ENCODE measurements around the gene HMG20A.

Gene HMG20A

DNA sequence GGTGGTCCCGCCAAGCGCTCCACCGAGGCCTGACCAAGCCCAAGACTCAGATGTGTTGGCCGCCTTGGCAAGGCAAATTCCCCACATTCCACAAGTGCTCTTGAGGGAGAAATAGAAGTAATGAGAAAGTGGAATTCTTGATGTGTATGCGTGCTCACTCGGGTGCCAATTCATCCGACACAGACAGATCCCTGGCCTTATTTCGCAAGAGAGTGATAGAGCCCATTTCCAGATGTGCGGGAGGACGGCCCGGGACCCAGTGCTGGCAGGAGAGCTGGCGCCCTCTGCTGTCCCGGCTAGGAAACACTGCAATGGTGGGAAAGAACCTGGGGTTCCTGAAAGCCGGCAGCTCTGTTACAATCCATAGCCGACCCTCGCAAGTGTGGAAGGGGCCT is 76.0 kb downstream of the HMG20A start:
- peak overlapping the region; percentile 52 for H3K4me3 ChIP-seq (ENCODE audit: low read length)
- no peaks in the 10 kb centered on the region for H3K36me3 ChIP-seq (ENCODE audit: insufficient read depth, low read length)
- H3K27me3 ChIP-seq (ENCODE audit: control insufficient read depth, insufficient read depth, low read length), result no peaks in the 10 kb centered on the region
- H3K9me3 ChIP-seq (replicated peaks; ENCODE audit: low read length), result no peaks in the 10 kb centered on the region
- H3K4me1 ChIP-seq (ENCODE audit: control insufficient read depth, insufficient read depth, low read length), result peaks cover 34% of the 10 kb centered on the region
- H3K9ac ChIP-seq (ENCODE audit: low read depth, low read length), result peak overlapping the region; percentile 68
- peak overlapping the region; percentile 78 for H3K4me2 ChIP-seq (ENCODE audit: low read length)

GRCh38 chr15:77497110-77497737 is 76.5 kb downstream of the HMG20A start:
- H3K36me3 ChIP-seq (ENCODE audit: insufficient read depth, low read length), result no peaks in the 10 kb centered on the region
- H3K27me3 ChIP-seq (ENCODE audit: control insufficient read depth, insufficient read depth, low read length), result no peaks in the 10 kb centered on the region
- peaks cover 34% of the 10 kb centered on the region for H3K4me1 ChIP-seq (ENCODE audit: control insufficient read depth, insufficient read depth, low read length)
- peak overlapping the region; percentile 68 for H3K9ac ChIP-seq (ENCODE audit: low read depth, low read length)
- peak overlapping the region; percentile 52 for H3K4me3 ChIP-seq (ENCODE audit: low read length)
- peak overlapping the region; percentile 78 for H3K4me2 ChIP-seq (ENCODE audit: low read length)
- H3K9me3 ChIP-seq (replicated peaks; ENCODE audit: low read length), result no peaks in the 10 kb centered on the region

DNA sequence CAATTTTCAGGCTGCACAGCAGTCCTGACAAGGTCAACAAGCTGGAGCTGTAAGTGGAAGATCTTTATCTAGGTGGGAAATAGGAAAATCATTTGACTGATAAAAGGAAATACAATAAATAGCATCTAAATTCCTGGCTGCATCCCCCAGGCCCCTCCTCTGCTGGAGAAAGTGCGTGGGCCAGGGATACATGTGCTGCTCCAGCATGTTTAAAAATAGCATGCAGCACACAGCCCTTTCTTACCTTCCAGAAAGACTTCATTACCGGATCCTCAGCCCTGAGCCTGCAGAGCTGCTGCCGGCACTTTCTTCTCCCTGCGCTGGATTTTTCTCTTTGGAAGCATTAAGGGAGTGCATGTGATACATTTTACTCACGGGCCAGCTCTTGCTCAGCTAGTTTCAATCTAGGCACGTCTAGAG is 77.3 kb downstream of the HMG20A start:
- H3K4me3 ChIP-seq (ENCODE audit: low read length), result no peak overlapping the region
- no peak overlapping the region for H3K9ac ChIP-seq (ENCODE audit: low read depth, low read length)
- peaks cover 34% of the 10 kb centered on the region for H3K4me1 ChIP-seq (ENCODE audit: control insufficient read depth, insufficient read depth, low read length)
- H3K36me3 ChIP-seq (ENCODE audit: insufficient read depth, low read length), result no peaks in the 10 kb centered on the region
- H3K4me2 ChIP-seq (ENCODE audit: low read length), result peak overlapping the region; percentile 18
- H3K27me3 ChIP-seq (ENCODE audit: control insufficient read depth, insufficient read depth, low read length), result no peaks in the 10 kb centered on the region
- no peaks in the 10 kb centered on the region for H3K9me3 ChIP-seq (replicated peaks; ENCODE audit: low read length)

GRCh38 chr15:77499087-77499760 is 78.5 kb downstream of the HMG20A start:
- no peak overlapping the region for H3K9ac ChIP-seq (ENCODE audit: low read depth, low read length)
- H3K4me1 ChIP-seq (ENCODE audit: control insufficient read depth, insufficient read depth, low read length), result peaks cover 28% of the 10 kb centered on the region
- no peaks in the 10 kb centered on the region for H3K9me3 ChIP-seq (replicated peaks; ENCODE audit: low read length)
- no peaks in the 10 kb centered on the region for H3K27me3 ChIP-seq (ENCODE audit: control insufficient read depth, insufficient read depth, low read length)
- H3K4me3 ChIP-seq (ENCODE audit: low read length), result no peak overlapping the region
- no peaks in the 10 kb centered on the region for H3K36me3 ChIP-seq (ENCODE audit: insufficient read depth, low read length)
- H3K4me2 ChIP-seq (ENCODE audit: low read length), result no peak overlapping the region

DNA sequence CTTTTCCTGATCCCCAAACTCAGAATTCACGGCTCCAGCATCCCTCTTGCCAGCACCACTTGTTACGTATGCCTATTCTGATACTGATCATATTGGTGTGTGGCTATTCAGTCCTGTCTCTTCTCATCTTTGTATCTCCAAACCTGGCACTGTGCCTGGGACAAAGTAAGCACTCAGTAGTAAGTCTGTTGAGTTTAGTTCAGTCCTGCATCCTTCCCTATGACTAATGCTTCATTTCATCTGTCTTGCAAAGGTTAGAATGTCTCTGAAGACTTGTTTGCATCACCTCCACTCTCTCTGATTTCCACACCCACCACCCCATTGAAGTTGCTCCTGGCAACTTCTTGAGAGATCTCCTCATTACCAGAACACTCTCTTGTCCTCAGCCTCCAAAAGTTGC is 80.3 kb downstream of the HMG20A start:
- Histone ChIP-seq H3K36me3 (ENCODE audit: insufficient read depth, low read length) (no peaks in the 10 kb centered on the region), H3K4me1 (ENCODE audit: control insufficient read depth, insufficient read depth, low read length) (peaks cover 23% of the 10 kb centered on the region), H3K27me3 (ENCODE audit: control insufficient read depth, insufficient read depth, low read length) (no peaks in the 10 kb centered on the region), H3K9ac (ENCODE audit: low read depth, low read length) (no peak overlapping the region), H3K4me3 (ENCODE audit: low read length) (no peak overlapping the region), H3K9me3 (replicated peaks; ENCODE audit: low read length) (no peaks in the 10 kb centered on the region), H3K4me2 (ENCODE audit: low read length) (no peak overlapping the region)

DNA sequence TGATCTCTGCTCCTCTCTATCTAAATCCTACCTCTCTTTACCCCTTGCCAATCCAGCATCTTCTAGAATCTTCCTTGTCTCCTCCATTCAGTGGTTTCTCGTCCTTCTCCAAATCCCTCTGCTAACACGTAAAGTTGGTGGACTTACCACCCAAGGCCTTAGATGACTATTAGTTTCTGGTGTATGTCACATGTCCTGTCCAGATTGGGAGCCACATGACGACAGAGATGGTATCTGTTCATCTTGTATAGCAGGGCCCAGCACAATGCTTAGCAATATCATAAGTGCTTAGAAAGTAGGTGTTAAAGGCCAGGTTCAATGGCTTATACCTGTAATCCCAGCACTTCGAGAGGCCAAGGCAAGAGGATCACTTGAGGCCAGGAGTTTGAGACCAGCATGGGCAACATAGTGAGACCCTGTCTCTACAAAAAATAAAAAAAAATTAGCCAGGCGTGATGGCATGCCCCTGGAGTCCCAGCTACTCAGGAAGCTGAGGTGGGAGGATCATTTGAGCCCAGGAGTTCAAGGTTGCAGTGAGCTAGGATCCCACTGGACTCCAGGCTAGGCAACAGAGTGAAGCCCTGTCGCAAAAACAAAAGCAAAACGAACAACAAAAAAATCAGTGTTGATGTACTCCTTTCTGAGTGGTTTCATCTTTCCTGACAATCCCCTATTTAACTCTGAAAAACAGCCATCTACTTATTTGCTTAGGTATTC is 81.8 kb downstream of the HMG20A start:
- H3K9me3 ChIP-seq (replicated peaks; ENCODE audit: low read length), result no peaks in the 10 kb centered on the region
- no peaks in the 10 kb centered on the region for H3K36me3 ChIP-seq (ENCODE audit: insufficient read depth, low read length)
- no peaks in the 10 kb centered on the region for H3K27me3 ChIP-seq (ENCODE audit: control insufficient read depth, insufficient read depth, low read length)
- H3K4me2 ChIP-seq (ENCODE audit: low read length), result no peak overlapping the region
- H3K4me1 ChIP-seq (ENCODE audit: control insufficient read depth, insufficient read depth, low read length), result peaks cover 24% of the 10 kb centered on the region
- H3K9ac ChIP-seq (ENCODE audit: low read depth, low read length), result no peak overlapping the region
- no peak overlapping the region for H3K4me3 ChIP-seq (ENCODE audit: low read length)

DNA sequence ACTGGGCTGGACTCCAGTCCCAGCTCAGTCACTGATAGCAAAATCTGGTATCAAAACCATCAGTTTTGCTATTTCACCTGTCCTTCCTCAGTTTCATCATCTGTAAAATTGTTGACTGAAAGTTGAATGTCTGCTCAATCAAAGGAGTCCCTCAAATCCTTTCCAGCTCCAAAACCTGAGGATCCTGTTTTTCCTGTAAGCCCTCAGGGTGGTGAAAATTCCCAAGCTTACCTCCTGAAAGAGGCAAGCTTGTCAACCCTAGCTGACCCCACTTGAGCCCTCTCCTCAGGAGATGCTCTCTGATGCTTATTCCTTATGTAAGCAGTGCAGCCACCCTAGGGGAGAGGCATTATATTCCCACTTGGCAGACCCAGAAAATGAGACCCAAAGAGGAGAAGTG is 82.6 kb downstream of the HMG20A start:
- Histone ChIP-seq H3K9me3 (replicated peaks; ENCODE audit: low read length) (no peaks in the 10 kb centered on the region), H3K27me3 (ENCODE audit: control insufficient read depth, insufficient read depth, low read length) (no peaks in the 10 kb centered on the region)

DNA sequence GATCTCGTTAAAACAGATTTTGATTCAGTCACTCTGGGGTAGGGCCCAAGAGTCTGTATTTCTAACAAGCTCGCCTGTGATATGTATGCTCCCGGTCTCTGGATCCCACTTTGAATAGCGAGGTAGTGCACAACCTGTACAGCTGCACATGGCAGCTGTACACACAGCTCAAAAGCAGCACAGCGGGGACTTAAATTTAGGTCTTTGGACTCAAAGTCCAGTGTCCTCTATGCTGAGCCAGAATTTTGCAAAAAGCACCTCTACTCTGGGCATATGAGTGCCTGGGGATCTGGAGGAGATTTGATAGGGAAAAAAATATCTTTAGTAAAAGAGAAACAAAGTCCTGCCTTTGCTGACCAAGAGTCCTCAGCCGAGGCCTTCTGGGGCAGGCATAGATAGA is 83.1 kb downstream of the HMG20A start:
- H3K4me2 ChIP-seq (ENCODE audit: low read length), result no peak overlapping the region
- H3K9ac ChIP-seq (ENCODE audit: low read depth, low read length), result no peak overlapping the region
- no peaks in the 10 kb centered on the region for H3K27me3 ChIP-seq (ENCODE audit: control insufficient read depth, insufficient read depth, low read length)
- no peak overlapping the region for H3K4me3 ChIP-seq (ENCODE audit: low read length)
- H3K9me3 ChIP-seq (replicated peaks; ENCODE audit: low read length), result no peaks in the 10 kb centered on the region
- H3K36me3 ChIP-seq (ENCODE audit: insufficient read depth, low read length), result no peaks in the 10 kb centered on the region
- H3K4me1 ChIP-seq (ENCODE audit: control insufficient read depth, insufficient read depth, low read length), result peaks cover 28% of the 10 kb centered on the region

More for the DNA sequence above, 82.6 kb downstream of the HMG20A start:
- no peak overlapping the region for H3K4me3 ChIP-seq (ENCODE audit: low read length)
- no peak overlapping the region for H3K9ac ChIP-seq (ENCODE audit: low read depth, low read length)
- no peaks in the 10 kb centered on the region for H3K36me3 ChIP-seq (ENCODE audit: insufficient read depth, low read length)
- H3K4me1 ChIP-seq (ENCODE audit: control insufficient read depth, insufficient read depth, low read length), result peaks cover 24% of the 10 kb centered on the region
- no peak overlapping the region for H3K4me2 ChIP-seq (ENCODE audit: low read length)

DNA sequence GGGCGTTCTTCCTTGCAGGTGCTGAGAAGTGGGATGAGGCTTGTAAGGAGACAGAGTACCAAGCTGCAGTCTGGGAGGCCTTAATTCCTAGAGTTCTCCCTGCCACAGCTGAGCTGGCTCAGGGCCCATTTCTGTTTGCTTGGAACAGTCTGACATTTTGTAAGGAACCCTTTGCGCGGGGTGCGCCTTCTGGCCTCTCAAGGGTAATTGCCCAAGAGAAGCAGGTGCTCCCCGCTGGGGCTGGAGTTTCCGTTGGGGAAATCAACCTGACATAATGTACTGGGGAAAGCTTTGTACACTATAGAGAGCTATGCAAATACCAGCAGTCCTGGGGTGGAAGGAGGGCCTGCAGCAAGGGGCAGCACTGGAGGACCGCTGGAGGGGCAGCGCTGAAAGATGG is 83.6 kb downstream of the HMG20A start:
- H3K36me3 ChIP-seq (ENCODE audit: insufficient read depth, low read length), result no peaks in the 10 kb centered on the region
- H3K4me2 ChIP-seq (ENCODE audit: low read length), result no peak overlapping the region
- peaks cover 32% of the 10 kb centered on the region for H3K4me1 ChIP-seq (ENCODE audit: control insufficient read depth, insufficient read depth, low read length)
- H3K27me3 ChIP-seq (ENCODE audit: control insufficient read depth, insufficient read depth, low read length), result no peaks in the 10 kb centered on the region
- no peak overlapping the region for H3K4me3 ChIP-seq (ENCODE audit: low read length)
- no peak overlapping the region for H3K9ac ChIP-seq (ENCODE audit: low read depth, low read length)
- H3K9me3 ChIP-seq (replicated peaks; ENCODE audit: low read length), result no peaks in the 10 kb centered on the region

GRCh38 chr15:77504871-77505270 is 84.2 kb downstream of the HMG20A start:
- Histone ChIP-seq H3K4me1 (ENCODE audit: control insufficient read depth, insufficient read depth, low read length) (peaks cover 32% of the 10 kb centered on the region), H3K4me3 (ENCODE audit: low read length) (no peak overlapping the region), H3K9me3 (replicated peaks; ENCODE audit: low read length) (no peaks in the 10 kb centered on the region), H3K9ac (ENCODE audit: low read depth, low read length) (no peak overlapping the region), H3K36me3 (ENCODE audit: insufficient read depth, low read length) (no peaks in the 10 kb centered on the region), H3K4me2 (ENCODE audit: low read length) (no peak overlapping the region), H3K27me3 (ENCODE audit: control insufficient read depth, insufficient read depth, low read length) (no peaks in the 10 kb centered on the region)

- peaks cover 32% of the 10 kb centered on the region for H3K4me1 ChIP-seq (ENCODE audit: control insufficient read depth, insufficient read depth, low read length)
- no peak overlapping the region for H3K9ac ChIP-seq (ENCODE audit: low read depth, low read length)
- H3K36me3 ChIP-seq (ENCODE audit: insufficient read depth, low read length), result no peaks in the 10 kb centered on the region
- no peaks in the 10 kb centered on the region for H3K9me3 ChIP-seq (replicated peaks; ENCODE audit: low read length)
- H3K4me3 ChIP-seq (ENCODE audit: low read length), result no peak overlapping the region
- no peaks in the 10 kb centered on the region for H3K27me3 ChIP-seq (ENCODE audit: control insufficient read depth, insufficient read depth, low read length)
- H3K4me2 ChIP-seq (ENCODE audit: low read length), result no peak overlapping the region
Measured at GRCh38 chr15:77505556-77505955, 84.9 kb downstream of the HMG20A start.

Measured in skeletal muscle satellite cell (primary cell).